ENCODE data around the gene ZC3H12D. TPM values are rescaled to one million over a fixed set of nuclear protein-coding genes. Genes with fewer than 3 reads are reported as not detected.

ZC3H12D gene
- polyA plus RNA-seq, 1 of the 3 experiments (the other 2 are of a cell fraction) = 0.03 TPM

DNA sequence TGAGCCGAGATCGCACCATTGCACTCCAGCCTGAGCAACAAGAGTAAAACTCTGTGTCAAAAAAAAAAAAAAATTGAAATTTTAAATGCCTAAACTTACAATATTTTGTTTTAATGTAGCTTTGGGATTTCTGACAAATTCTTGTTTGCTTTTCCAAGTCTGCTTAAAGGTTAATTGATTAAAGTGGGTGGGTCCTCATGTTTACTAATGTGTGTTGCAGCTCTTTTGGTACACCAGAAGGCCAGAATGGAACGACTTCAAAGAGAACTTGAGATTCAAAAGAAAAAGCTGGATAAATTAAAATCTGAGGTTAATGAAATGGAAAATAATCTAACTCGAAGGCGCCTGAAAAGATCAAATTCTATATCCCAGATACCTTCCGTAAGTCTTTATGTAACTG lies 87.4 kb downstream of the ZC3H12D start:
- peaks cover 4% of the 10 kb centered on the region for H3F3A ChIP-seq (replicated peaks; ENCODE audit: insufficient read depth)
- TF ChIP-seq EP300 (IDR thresholded peaks at IDR 0.05; ENCODE audit: borderline replicate concordance in 1 of 2, low read depth in 1 of 2, low read length in 1 of 2) = no peak
- no peak for TF ChIP-seq FOSL2 (IDR thresholded peaks at IDR 0.05; ENCODE audit: borderline replicate concordance, low read depth)
- TF ChIP-seq ELF1 (IDR thresholded peaks at IDR 0.05) = no peak
- TF ChIP-seq NRF1 (IDR thresholded peaks at IDR 0.05; ENCODE audit: low read depth, low read length) = no peak
- TF ChIP-seq, protein P1, sequence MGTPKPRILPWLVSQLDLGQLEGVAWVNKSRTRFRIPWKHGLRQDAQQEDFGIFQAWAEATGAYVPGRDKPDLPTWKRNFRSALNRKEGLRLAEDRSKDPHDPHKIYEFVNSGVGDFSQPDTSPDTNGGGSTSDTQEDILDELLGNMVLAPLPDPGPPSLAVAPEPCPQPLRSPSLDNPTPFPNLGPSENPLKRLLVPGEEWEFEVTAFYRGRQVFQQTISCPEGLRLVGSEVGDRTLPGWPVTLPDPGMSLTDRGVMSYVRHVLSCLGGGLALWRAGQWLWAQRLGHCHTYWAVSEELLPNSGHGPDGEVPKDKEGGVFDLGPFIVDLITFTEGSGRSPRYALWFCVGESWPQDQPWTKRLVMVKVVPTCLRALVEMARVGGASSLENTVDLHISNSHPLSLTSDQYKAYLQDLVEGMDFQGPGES (IDR thresholded peaks at IDR 0.05; ENCODE audit: low read depth, low read length) = no peak
- no peak for TF ChIP-seq POLR2AphosphoS5 (IDR thresholded peaks at IDR 0.05; ENCODE audit: low read depth, low read length)
- no peak for TF ChIP-seq FOXJ3 (CRISPR knock-in tag; IDR thresholded peaks at IDR 0.05)
- TF ChIP-seq, protein P2, sequence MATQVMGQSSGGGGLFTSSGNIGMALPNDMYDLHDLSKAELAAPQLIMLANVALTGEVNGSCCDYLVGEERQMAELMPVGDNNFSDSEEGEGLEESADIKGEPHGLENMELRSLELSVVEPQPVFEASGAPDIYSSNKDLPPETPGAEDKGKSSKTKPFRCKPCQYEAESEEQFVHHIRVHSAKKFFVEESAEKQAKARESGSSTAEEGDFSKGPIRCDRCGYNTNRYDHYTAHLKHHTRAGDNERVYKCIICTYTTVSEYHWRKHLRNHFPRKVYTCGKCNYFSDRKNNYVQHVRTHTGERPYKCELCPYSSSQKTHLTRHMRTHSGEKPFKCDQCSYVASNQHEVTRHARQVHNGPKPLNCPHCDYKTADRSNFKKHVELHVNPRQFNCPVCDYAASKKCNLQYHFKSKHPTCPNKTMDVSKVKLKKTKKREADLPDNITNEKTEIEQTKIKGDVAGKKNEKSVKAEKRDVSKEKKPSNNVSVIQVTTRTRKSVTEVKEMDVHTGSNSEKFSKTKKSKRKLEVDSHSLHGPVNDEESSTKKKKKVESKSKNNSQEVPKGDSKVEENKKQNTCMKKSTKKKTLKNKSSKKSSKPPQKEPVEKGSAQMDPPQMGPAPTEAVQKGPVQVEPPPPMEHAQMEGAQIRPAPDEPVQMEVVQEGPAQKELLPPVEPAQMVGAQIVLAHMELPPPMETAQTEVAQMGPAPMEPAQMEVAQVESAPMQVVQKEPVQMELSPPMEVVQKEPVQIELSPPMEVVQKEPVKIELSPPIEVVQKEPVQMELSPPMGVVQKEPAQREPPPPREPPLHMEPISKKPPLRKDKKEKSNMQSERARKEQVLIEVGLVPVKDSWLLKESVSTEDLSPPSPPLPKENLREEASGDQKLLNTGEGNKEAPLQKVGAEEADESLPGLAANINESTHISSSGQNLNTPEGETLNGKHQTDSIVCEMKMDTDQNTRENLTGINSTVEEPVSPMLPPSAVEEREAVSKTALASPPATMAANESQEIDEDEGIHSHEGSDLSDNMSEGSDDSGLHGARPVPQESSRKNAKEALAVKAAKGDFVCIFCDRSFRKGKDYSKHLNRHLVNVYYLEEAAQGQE (IDR thresholded peaks at IDR 0.05; ENCODE audit: low read depth, low read length) = no peak
- TF ChIP-seq SIN3A (IDR thresholded peaks at IDR 0.05; ENCODE audit: borderline replicate concordance, low read depth, low read length) = no peak
- TF ChIP-seq, protein P3, sequence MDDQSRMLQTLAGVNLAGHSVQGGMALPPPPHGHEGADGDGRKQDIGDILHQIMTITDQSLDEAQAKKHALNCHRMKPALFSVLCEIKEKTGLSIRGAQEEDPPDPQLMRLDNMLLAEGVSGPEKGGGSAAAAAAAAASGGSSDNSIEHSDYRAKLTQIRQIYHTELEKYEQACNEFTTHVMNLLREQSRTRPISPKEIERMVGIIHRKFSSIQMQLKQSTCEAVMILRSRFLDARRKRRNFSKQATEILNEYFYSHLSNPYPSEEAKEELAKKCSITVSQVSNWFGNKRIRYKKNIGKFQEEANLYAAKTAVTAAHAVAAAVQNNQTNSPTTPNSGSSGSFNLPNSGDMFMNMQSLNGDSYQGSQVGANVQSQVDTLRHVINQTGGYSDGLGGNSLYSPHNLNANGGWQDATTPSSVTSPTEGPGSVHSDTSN (IDR thresholded peaks at IDR 0.05) = no peak
- TF ChIP-seq, protein P4, sequence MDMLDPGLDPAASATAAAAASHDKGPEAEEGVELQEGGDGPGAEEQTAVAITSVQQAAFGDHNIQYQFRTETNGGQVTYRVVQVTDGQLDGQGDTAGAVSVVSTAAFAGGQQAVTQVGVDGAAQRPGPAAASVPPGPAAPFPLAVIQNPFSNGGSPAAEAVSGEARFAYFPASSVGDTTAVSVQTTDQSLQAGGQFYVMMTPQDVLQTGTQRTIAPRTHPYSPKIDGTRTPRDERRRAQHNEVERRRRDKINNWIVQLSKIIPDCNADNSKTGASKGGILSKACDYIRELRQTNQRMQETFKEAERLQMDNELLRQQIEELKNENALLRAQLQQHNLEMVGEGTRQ (IDR thresholded peaks at IDR 0.05; ENCODE audit: borderline replicate concordance, low read depth, low read length) = no peak
- no peak for TF ChIP-seq GABPA (IDR thresholded peaks at IDR 0.05; ENCODE audit: low read depth)
- TF ChIP-seq JUND (IDR thresholded peaks at IDR 0.05) = no peak
- no peak for TF ChIP-seq TCF12 (IDR thresholded peaks at IDR 0.05)
- TF ChIP-seq NFIC (IDR thresholded peaks at IDR 0.05; ENCODE audit: borderline replicate concordance) = no peak
- no peak for TF ChIP-seq EZH2phosphoT487 (IDR thresholded peaks at IDR 0.05; ENCODE audit: borderline replicate concordance, low read depth)
- no peak for TF ChIP-seq MEF2A (IDR thresholded peaks at IDR 0.05; ENCODE audit: borderline replicate concordance, low read depth)
- no peak for TF ChIP-seq GATA2 (CRISPR knock-in tag; IDR thresholded peaks at IDR 0.05)
- TF ChIP-seq RAD21 (IDR thresholded peaks at IDR 0.05; ENCODE audit: low read length) = no peak
- no peak for TF ChIP-seq SMC3 (IDR thresholded peaks at IDR 0.05; ENCODE audit: low read depth, low read length)
- no peak overlapping the region for H2AFZ ChIP-seq (ENCODE audit: low read depth)
- H3K9me3 ChIP-seq = no peaks in the 10 kb centered on the region
- peaks cover 0 to 5% of the 10 kb centered on the region in 2 experiments; a peak in 2 of 4 replicates for H3K4me1 ChIP-seq (ENCODE audit: control insufficient read depth in 1 of 2, insufficient read depth in 2 of 2, low read depth in 1 of 2, low read length in 1 of 2)
- peaks cover 53 to 81% of the 10 kb centered on the region in 2 experiments for H3K36me3 ChIP-seq (replicated peaks in 1 of 2; ENCODE audit: control insufficient read depth in 1 of 2, insufficient read depth in 2 of 2, low read length in 1 of 2)
- H3K9ac ChIP-seq = no peak overlapping the region
- H3K4me3 ChIP-seq (ENCODE audit: low read depth in 2 of 2, low read length in 1 of 2) = no peak overlapping the region
- POLR2A ChIA-PET = no interaction called here
- no peak overlapping the region for H3K4me2 ChIP-seq
- no peak overlapping the region for H3K27ac ChIP-seq (ENCODE audit: low read depth in 2 of 2, low read length in 1 of 2)
- H4K20me1 ChIP-seq (ENCODE audit: insufficient read depth) = peaks cover 29% of the 10 kb centered on the region
- WGBS (ENCODE audit: low lambda C conversion rate) = 98% methylated on average over 6 of the region's 6 CpGs
- no peaks in the 10 kb centered on the region for H3K9me2 ChIP-seq
- no peak for DNase-seq
- CTCF ChIA-PET = interaction anchor here (1.0 to 2.5 kb wide), 3 partner anchors 35 to 369 kb away, joined by 3 to 12 read pairs (median 3); no protein-coding TSS in a partner anchor
- H3K27me3 ChIP-seq (ENCODE audit: insufficient read depth) = no peaks in the 10 kb centered on the region
- peaks cover 56% of the 10 kb centered on the region for H3K79me2 ChIP-seq (ENCODE audit: insufficient read depth)
